ENCODE results near the gene DUT.

DNA sequence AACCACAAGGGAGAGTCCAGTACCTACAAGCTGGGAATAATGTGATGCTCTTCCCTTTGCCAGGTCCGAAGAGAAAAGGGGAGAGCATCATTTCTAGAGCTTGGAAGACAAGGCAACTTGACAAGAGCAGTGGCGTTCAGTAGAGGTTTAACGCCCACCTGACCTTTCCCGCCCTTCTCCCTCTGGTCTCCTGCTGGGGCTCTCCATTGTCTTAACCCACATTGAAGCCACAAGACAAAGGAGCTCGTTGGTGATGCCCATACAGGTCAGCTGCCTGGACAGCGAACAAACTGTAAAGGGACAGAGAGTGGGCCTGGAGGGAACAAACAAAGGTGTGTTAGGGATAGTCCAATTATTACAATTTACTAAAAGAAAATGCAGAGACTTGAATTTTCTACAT, 13.1 kb upstream of the DUT start:
- TF ChIP-seq CTCF (IDR thresholded peaks at IDR 0.05; ENCODE audit: low read depth, low read length, poor library complexity, severe bottlenecking) (no peak), EZH2phosphoT487 (IDR thresholded peaks at IDR 0.05; ENCODE audit: borderline replicate concordance, low read length) (no peak)

All from DOHH2 (cell line).